ENCODE data around the gene NRP2.

Gene NRP2

DNA sequence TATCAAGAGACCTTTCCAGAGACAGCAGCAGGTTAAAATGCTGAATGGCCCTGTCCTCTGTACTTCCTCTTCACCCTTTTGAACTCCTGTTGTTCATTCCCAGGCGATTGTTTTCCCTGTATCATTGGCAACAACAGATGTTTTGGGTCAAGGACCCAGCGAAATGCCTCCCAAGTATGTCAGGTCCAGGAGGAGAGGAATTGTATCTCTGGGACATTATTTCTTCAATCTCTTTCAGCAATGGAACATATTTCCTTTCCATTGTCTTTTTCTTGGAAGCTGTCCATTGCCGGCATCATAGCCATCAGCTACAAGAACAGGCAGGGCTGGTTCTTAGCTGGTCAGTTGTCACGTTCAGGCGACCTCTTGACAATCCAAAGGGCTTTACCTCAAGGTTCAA lies 76.2 kb downstream of the NRP2 start:
- DNase-seq, result no peak

DNA sequence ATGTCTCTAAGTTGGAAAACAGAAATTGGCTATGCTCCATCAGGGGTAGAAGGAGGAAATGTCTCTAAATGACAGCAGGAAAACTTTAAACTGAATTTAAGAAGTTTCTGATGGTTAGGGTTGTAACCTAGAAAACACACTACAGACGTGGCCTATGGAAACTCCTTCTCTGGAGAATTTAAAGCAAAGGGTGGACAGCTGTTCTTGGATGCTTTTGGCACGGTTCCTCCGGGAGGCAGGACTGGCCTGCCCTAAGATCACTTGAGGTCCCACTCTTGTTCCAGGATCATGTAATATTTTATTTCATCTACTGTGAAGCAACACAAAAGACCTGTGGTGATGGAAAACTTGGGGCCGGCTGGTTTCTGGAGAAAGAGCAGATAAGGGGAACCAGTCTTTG lies 77.0 kb downstream of the NRP2 start:
- no peak for DNase-seq

DNA sequence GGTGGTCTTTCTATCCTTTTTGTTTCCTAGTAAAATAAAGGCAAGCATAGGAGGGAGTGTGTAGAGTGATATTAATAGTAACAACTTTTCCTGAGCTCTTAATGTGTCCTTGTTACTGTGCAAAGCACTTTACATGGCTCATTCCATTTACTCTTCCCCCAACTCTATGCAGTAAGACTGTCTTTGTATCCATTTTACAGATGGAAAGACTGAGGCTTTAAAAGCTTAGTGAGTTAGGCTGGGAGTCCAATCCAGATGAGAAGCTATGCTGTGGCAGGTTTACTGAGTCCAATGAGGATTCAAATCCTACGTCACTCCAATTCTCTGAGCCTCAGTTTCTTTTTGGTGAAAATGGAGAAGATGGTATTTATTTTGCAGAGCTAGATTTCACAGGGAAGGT lies 77.4 kb downstream of the NRP2 start:
- no peak for DNase-seq

DNA sequence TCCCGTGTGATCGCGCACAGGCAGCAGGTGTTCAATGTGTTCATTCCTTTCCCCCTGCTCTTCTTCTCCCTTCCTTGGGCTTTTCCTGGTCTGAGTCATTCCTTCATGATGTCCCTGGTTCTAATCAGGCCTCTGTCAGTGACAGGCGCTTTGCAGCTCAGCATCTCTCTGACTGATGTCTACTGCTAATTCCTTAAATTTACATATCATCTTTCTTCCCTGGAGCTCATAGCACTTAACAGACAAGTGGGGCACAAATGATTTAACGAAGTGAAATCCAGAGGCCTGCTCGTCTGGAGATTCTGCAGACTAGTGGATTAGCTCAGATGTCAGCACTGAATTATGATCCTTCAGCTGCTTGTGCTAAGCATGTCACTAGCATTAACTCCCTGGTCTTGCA lies 77.9 kb downstream of the NRP2 start:
- no peak for DNase-seq

DNA sequence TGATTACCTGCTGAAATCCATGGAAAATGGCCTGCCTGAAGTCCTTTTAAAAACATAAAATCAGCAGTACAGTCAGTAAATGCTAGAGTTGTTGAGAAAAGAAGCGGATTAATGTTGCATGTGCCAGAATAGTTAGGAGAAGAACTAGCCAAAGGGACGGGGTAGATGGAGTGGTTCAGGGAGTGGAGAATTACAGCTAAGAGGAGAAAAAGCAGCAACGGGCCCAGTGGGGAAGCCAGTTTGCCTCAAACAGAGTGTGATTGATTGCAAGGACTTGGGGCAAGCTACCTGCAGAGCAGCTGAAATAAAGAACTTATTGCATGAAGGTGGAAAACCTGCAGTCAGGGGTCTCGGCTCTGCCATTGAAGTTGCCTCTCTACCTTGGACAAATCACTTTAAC lies 79.1 kb downstream of the NRP2 start:
- DNase-seq, result no peak

DNA sequence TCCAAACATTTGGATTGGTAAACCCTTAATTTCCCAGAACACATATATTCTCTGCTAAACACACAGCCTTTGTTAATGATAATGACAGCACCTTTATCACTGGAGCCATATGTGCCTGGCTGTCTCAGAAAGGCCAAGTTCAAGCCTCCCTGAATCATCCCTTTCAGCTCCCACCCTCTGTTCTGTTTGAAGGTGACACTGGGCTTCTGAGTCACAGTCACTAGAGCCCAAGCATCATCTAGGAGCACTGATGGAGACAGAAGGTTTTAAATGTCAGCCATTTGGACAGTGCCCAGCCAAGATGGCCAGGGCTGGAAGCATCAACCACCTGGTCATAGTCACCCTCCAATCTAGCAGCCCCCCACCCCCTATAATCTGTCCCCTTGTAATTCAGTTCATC lies 80.6 kb downstream of the NRP2 start:
- no peak for DNase-seq

DNA sequence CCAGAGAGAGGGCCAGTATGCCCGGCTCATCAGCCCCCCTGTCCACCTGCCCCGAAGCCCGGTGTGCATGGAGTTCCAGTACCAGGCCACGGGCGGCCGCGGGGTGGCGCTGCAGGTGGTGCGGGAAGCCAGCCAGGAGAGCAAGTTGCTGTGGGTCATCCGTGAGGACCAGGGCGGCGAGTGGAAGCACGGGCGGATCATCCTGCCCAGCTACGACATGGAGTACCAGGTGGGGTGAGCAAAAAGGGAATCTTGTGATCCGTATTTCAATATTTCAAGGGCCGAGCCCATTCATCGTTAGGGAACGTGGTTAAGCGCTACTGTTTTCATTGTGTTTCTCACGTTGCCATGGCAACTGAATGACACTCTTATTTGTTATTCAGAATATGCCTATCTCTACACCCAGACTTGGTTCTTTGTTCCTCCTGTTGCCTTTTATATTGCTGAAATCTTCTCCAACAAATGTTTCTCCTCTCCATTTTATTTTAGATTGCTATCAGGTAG lies 81.5 kb downstream of the NRP2 start:
- peak; percentile 9 for DNase-seq

DNA sequence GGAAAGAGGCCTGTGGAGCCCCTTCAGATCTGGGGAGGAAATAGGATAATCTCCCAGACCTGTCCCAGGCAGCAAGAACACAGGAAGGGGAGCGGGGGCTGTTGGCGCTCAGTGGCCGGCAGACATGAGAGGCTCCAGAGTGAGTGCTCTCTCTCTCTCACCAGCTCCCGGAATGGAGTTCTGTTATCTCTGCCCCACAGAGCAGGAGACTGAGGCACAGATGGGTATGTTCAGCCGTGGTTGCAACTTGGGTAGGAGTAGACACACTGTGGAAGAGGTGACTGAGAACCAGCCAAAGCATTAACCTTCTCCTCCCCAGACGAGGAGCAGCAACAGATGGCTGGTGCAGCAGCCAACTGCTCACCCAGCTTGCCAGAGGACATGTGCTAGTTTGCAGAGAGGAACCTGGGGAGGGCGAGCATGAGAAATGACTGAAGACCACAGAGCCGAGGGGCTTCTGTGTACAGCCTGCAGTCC lies 82.0 kb downstream of the NRP2 start:
- no peak for DNase-seq

DNA sequence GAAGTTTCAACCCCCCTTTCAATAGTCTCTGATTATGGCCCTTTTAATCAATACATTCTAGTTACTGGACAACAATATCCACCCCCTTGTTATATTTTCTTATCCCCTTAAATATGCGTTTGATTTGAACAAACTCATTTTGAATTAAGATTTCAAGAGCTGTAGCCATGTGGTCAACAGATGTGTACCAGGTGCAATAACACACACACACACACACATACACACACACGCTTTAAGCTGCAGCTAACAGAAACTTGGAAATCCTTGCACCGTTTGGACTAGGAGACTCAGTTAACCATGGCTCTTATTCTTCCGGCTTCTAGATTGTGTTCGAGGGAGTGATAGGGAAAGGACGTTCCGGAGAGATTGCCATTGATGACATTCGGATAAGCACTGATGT lies 82.8 kb downstream of the NRP2 start:
- no peak for DNase-seq

DNA sequence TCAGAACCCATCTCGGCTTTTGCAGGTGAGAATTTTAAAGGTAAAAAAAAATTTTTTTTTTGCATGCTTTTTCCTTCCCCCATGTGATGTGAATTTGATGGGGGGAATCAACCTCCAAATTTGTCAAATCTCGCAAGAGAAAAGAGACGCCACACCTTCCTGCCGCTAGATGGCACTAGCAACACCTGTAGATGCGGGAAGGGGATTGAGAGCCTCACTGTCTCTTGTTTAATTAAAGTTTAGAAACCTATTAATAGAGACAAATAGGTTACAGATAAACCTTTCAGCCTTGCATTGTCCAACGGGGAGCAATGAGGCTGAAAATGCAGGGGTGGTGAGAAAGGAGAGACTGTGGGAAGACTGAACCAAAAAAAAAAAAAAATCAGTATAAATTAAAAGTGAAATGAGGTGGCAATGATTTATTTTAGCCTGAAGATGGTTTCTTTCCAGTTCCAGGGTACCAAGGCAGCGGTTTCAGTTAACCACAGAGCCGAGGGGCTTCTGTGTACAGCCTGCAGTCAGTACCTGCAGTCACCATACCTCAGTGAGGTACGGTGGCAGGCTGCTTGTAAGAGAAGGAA lies 84.6 kb downstream of the NRP2 start:
- DNase-seq, result peak; percentile 23

DNA sequence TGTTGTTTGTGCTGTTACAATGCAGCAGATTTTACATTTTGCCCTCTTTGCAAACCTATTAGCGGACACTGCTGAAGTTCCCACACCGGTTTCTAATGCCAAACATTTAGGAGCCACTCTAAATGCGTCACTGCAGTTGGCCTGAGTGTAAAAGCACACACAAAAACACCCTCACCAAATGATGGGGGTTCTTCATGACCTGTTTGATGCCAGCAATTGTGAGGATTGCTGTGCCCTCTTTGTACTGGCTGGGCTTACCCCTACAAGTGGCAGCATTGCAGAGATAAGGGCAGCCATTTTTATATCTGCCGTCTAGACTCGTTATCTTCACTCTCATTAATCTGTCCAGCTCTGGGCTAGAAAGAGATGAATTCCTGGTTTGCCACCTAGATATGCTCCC lies 85.3 kb downstream of the NRP2 start:
- DNase-seq, result no peak

DNA sequence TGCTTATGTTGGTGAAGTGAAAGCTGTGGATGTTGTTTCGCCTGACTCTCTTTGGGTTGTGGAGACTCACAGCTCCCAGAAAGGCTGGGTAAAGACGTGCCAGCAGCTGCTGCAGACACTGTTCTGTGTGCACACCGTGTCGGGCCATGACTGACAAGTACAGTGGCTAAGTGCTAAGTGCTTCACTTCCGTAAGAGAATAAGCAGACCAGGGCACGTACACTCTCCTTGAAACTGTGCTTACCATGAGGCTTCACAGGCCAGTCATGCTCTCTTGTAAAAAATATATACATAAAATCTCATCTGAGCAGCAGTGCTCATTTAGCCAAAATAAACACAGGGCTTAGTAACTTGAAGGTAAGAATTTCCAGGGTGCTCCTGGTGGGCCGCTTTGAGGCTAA lies 86.0 kb downstream of the NRP2 start:
- no peak for DNase-seq

DNA sequence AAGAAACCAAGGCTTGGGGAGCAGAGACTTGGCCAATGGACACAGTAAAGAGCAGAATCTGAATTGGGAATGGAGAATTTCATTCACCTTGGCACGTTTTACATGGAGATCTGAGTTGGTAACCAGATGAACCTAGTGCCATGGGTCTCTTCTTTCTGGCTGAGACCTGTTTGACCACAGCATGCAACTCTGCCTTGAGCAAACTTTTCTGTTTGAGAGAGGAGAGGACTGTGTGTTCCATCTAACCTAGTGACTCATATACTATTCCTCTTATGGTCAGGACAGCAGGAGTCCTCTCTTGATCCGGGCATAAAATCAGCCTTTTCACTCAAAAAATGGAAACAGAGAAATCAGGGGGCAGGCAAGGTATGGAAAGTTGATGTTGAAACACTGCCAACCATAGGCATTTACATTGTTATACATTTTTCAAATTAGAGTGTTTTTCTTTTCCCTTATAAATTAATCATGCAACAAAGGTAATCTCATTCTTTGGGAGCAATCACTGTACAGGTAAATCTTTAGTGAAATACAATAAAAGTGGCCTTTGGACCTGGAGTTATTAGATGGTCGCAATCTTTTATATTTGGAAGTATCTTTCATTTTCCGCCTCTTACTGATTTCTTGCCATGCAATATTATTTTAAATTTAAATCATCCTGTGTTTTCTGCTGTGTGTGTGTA lies 86.7 kb downstream of the NRP2 start:
- no peak for DNase-seq

DNA sequence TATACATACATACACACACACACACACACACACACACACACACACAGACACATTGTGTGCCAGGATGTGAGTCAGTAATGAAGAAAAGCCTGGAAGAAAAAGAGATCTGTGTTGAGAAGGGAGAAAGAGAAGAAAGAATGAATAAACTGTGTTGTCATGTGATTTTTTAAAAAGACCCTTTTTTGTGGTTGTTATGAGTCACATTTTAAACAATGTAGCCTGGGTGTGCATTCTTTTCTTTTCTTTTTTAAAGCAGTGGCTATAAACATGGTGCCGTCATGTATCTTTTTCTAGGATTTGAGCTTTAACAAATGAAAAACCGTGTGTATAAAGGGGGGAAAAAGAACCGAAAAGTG lies 87.2 kb downstream of the NRP2 start:
- DNase-seq, result no peak

DNA sequence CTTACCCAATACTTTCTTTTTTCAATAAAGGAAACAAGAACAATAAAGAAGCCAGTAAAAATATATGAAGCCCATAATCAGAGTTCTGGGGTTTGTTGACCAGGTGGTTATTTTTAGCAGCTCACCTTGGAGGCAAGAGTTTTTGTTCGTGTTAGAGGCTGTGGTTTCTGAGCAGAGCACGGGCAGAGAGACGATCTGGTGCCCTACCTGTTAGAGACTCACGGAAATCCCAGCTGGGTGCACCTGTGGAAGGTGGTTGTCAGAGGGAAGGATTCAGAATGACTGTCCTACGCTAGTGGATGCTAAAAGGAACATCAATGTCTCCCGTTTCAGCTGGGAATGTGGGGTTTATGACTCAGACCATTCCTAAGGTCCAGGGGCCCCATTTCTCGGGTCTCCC lies 87.6 kb downstream of the NRP2 start:
- no peak for DNase-seq

DNA sequence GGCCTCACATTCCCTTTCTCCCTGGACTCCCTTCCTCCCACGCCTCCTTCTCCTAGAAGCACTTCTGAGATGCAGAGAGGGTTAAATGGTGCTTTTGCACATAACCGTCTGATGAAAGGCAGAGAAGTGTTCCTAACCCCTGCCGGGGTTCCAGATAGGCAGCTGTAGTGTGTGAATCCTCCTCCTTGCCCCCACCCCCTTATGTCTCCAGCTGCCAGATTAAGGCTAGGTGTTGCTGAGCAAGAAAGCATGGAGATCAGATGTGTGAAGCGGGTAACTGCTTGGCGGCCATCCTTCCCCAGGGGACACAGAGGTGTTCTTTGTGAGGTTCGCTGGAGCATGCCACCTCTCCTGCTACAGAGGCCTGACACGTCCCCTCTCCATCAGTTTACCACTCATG lies 88.3 kb downstream of the NRP2 start:
- no peak for DNase-seq

DNA sequence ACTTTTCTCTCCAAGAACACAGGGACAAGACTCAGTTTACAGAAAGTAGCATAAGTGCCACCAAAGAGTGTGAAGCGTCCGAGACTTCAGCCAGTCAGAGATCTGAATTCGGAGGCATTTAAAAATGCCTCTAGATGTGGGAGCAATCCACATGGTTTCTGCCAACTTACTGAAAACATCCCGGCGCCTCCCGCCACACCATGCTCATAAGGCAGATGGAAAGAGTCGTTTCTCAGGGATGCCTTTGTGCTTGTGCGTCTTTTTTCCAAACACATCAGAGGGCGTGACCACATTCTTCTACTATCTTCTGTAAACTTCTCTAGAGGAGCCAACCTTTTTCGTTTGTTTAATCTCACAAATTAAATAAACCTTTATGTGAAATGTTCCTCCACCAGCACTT lies 88.7 kb downstream of the NRP2 start:
- no peak for DNase-seq

DNA sequence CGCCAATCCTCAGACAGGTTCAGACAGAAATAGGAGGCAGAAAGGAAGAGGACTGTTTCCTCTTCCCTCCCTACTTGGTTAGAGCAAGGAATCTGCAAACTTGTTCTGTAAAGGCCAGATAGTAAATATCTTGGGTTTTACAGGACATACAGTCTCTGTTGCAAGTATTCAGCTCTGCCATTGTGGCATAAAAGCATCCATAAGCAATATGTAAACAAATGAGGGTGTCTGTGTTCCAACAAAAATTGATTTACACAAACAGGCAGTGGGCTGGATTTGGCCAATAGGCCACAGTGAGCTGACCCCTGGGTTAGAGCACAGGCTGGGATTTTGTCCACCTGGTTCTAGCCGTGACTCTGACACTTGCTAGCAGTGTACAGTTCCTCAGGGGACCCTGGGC lies 89.4 kb downstream of the NRP2 start:
- DNase-seq, result no peak

DNA sequence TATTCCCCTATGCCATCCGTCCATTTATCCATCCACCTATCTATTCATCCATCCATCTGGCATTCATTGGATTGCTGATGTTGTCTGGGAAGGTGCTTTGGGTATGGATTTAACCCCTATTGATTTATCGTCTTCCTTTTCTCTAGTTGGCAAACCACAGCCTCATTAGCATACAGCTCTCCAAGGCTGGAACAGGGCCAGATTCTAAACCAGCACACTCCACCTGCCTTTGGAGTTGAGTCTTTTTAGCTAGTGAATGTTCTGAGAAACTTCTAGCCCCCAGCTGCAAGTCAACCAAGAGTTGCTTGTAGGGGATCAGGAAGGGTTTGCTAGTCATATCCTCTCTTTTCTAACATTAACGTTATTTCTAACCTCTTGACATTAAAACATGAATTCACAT lies 90.7 kb downstream of the NRP2 start:
- DNase-seq, result no peak

DNA sequence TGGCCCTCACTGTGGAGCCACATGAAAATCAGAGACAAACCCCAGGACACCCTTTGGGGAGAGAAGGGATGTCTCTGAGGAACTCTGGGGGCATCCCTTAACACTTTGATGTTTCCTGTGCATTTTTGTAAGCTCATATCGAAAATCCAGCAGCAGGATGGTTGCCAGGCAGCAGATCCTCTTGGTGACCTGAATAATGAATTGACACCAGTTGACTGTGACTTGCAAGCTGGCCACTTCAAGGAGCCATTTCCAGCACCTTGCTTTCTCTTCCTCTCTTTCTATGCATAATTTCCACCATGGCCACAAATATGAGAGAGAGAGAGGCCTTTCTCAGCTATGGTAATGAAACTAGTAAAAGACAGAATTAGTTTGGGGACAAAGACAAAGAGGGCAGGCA lies 91.7 kb downstream of the NRP2 start:
- no peak for DNase-seq

DNA sequence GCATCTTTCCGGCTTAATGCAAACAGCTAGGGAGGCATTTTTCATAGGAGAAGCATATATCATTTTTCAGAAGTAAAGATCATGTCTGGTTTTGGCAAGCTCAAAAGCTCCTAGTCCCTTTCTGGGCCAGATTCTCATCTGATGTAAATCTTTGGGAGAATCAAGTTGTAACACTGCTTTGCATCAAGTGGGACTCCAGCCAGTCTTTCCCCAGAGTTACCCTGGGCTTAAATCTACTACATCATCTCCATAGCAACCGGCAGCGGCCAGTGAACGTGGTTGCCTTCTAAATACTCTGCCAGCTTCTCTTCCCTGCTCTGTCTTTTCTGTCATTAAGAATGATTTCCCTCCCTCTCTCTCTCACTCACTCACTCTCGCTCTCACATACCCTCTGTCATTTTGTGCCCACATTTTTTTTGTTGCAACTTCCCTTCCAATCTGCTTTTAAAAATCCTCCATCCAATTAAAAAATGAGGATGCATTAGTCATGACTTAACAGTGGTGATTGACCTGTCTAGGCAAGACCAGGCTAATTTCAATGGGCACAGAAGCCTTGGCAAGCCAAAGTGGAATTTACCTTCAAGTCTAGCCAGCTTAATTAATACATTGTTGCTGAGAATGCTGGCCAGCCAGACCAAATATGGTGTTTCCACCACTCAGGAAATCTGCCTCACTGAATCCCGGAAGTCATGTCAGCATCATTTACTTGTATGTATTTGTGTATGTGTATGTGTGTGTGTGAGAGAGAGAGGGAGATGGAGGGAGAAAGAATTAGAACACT lies 93.0 kb downstream of the NRP2 start:
- no peak for DNase-seq

DNA sequence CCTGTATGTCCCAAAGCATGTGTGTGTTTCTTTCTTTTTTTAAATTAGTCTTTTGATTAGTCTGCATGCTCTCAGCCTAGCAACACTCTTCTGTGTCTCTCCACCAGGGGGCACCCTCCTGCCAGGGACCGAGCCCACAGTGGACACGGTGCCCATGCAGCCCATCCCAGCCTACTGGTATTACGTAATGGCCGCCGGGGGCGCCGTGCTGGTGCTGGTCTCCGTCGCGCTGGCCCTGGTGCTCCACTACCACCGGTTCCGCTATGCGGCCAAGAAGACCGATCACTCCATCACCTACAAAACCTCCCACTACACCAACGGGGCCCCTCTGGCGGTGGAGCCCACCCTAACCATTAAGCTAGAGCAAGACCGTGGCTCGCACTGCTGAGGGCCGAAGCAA lies 93.8 kb downstream of the NRP2 start:
- DNase-seq, result no peak

DNA sequence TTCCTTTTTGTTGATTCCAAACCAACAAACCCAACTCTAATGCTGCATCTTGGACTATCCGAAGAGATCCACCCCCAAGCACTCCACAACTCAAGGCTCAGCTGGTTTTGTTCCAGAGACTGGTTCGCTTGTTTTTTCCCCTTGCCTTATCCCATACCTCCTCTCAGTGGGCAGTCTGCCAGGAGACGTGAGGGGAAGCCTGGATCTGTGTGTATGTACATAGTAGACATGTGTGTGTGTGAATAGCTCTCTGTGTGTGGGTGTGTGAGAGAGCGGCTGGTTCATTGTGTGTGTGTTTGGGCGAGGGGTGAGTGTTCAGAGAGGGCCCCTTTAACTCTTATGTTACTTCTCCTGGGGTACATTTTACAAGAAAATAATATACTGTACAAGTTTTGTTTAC lies 94.4 kb downstream of the NRP2 start:
- no peak for DNase-seq

DNA sequence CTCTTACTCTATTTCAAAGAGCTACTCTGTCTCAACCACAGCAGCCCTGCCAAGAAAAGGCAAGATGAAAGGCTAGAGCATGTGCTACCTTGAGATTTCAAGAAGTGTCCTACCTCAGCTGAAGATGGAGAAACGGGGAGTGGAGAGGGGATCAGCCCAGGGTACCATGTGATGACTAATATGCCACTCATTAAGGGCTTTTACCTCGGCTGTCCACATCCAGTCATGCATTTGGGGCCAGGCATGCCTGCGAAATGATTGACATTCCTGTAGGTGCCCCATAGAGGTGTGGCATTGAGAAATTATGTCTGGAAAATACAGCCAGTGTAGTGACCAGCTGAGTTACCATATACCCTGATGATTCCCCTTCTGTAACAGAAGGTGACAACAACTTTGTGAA lies 96.1 kb downstream of the NRP2 start:
- no peak for DNase-seq
